Stimulated activated CD8-positive, alpha-beta memory T cell treated with anti-CD3 and anti-CD28 coated beads, Interleukin-15, amount 100 ng/mL, for 48 hours (primary cell): ENCODE results near the gene NFIA.

Source experiments
- DNase-seq, 2 donors: peaks; one replicate each; pipeline ENCODE4 v3.0.0-alpha.2; 2020; ENCODE audit warnings: low read depth in 2 of 2

The NFIA gene

GRCh38 chr1:61332196-61332753, 249.9 kb downstream of the NFIA start:
- DNase-seq: no peak

GRCh38 chr1:61332796-61333195, 250.4 kb downstream of the NFIA start:
- no peak for DNase-seq

DNA sequence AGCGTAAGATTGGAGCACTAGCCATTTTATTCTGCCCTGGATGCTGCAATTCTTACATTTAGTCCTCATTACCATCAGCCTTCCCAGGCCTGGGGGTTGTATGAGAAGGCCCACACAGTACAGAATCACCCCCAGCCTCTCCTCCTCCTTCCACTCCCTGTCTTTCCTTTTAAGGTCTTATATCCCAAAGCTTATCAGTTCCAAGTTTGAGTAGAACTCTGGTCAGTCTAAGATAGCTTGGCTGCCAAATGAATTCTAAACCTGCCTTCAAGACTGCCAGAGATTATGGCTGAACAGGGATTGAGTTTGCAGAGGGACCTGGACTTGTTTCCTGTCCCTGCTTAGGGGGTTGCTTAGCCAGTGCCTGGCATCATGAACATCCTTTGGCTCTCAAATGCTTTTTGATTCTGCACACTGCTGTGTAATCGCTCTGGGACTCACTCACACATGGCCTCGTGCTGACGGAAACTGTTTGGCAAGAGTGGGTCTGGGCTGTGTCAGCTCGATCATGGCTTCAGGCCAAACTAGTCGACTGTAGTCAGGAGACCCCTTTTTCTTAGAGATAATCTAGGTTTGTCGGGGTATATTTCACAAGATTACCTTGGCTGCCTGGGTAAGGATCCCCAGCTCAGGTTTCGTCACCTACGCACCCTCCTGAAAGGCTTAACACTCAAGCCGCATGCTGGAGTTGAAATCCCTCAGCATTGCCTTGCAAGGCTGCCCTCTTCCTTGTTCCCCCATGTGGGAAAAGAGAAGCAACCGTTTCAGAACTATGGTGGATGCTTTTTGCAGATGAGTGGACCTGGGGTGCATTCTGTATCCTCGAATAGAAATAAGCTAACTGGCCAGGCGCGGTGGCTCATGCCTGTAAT, 252.6 kb downstream of the NFIA start:
- DNase-seq: no peak

DNA sequence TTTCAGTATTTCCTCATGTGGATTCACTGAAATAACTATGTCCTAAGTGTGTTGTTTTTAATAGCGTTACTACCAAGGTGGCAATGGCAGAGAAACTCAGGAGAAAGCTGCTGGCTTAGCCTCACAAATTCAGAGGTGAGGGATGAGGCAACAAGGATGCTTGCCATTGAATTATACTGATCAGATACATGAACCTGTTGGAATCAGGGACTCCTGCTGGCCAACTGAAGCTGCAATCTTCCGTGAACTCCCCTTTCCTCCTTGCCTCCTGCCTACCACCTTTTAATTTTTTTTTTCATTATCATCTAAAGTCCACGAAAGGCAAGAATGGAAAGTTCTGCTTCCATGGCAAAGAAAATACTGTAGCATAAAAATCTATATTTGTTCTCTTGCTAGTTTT, 254.7 kb downstream of the NFIA start:
- no peak for DNase-seq

- no peak for DNase-seq
These were observed 255.1 kb downstream of the NFIA start for GRCh38 chr1:61337441-61337951.

- no peak for DNase-seq
These were observed 255.9 kb downstream of the NFIA start for GRCh38 chr1:61337981-61338848.

DNA sequence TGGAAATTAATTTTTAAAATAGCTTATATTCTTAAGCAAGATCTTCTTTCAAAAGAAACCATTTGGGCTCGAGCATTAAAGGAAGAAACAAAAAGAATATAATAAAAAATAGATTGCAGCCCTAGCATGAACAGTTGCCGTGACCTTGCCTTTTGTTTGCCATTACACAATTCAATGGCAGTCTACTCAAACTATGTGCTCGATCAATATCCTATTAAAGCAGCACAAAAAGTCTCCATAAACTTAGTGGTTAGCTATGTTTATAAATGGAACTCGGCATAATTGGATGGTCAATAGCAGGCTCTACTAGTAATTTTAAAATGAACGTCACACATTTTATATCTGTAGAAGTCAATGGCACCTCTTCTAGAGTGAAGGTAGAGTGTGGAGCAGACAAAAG, 256.5 kb downstream of the NFIA start:
- DNase-seq: no peak

DNA sequence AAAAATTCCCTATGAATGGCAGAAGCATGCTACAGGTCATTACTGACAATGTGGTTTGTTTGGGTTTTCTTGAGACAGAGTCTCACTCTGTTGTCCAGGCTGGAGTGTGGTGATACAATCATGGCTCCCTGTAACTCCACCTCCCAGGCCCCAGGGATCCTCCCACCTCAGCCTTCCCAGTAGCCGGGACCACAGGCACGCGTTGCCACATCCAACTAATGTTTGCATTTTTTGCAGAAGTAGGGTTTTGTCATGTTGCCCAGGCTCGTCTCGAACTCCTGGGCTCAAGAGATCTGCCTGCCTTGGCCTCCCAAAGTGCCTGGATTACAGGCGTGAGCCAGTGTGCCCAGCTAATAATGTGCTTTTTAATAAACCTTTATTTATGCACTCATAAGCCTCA, 259.1 kb downstream of the NFIA start:
- no peak for DNase-seq

GRCh38 chr1:61343734-61344420, 261.5 kb downstream of the NFIA start:
- DNase-seq: no peak

DNA sequence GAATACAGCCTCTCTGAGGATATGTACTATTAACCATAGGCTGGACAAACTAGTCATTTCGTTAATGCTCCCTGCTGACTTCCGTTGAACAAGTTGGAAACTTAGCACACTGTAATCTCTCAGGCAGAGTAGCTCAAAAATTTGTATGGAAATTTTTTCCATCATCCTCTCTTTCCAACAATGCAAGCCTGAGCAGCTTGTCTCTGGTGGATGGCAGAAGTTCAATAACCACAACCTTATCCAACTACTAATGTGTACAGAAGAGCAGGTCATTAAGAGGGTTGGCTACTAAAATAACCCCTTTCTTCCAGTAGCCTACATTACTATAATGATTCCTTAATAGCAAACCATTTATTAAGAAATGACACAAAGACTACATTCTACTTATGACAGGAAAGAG, 262.3 kb downstream of the NFIA start:
- no peak for DNase-seq

- DNase-seq: no peak
These were observed 265.8 kb downstream of the NFIA start for GRCh38 chr1:61348025-61348665.

DNA sequence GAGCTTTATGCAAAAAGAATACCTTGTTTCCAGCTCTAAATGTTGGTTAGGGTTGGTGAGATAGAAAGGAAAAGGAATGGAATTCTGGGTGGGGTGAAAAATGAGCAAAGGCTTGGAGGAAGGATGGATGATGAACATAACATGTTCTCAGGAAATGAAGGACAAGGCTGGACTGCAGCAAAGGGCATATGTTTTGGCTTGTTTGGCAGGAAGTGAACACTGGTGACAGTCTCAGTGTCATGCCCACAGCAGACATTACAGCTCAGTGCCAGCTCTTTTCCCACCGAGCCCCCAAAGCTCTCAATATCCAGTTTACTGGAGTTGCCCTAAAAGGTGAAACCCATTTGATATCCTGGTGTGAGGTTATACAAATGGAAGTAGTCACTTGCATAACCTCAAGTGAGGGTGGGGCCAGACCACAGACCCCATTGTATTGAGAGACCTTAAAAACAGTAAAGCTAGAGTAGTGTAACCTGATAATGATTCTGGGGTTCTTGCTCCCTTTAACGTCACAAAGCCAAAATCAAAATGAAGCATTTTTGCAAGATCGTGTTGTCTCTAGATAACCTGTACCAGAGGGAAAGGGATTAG, 270.6 kb downstream of the NFIA start:
- no peak for DNase-seq

DNA sequence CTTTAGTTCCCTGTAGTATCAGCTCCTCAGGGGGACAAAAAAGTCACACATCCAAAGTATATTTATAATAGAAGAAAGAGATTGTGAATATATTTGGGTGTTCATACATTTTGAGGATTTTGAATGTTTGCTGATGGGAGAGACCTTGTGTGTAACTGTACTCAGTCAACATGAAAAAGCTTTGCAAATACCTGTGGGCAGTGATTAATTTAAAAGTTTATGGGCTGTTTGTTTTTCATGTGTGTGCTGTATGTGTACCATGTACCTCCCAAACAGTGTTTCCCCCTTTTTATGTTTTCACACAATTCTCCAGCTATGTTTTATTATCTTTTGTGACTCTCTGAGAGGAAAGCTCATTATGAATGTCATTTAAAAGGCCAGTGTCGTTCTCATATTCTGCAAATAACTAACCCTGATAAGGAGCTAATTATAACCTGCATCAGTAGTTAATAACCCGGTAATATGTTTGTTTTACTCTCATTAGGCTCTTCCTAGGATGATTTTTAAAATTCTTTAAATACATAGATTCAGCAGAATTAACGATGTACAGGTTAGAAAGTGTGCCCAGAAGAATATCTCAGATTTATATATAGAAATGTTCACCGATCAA, 271.5 kb downstream of the NFIA start:
- no peak for DNase-seq

DNA sequence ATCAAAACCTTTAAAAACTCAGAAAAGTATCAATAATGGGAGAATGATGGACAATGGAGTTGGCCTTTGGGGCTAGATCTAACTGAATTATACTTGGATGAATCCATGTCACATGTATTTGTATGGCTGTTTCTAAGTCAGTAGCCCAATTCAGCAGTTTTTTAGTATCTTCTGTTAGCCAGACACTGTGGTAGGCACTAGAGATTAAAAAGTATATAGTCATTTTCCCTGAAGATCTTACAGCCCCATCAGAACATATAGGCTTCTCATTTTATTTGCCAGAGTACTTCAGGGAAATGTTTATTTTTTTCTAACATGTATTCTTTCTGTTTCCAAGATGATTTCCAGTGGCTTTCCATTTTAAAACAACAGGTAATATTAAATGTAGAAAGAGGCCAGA, 273.7 kb downstream of the NFIA start:
- DNase-seq: no peak

DNA sequence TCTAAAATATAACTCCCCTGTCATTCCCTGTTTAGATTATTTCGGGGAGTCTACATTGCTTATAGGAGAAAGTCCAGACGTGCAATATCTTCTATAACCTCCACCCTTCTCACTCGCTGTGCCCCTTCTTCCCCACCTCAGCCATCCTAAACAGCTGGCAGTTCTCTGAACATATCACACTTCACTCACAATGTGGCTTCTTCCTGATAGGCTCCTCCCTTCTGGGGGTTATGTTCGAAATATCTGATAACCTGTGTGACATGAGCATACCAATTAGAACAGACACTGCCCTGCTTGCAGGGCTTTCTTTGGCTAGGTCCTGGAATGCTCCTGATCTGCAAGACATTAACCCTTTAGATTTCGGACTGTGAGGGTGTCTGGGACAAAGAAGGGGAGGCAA, 274.6 kb downstream of the NFIA start:
- no peak for DNase-seq

- no peak for DNase-seq
These were observed 275.2 kb downstream of the NFIA start for GRCh38 chr1:61357539-61357938.

DNA sequence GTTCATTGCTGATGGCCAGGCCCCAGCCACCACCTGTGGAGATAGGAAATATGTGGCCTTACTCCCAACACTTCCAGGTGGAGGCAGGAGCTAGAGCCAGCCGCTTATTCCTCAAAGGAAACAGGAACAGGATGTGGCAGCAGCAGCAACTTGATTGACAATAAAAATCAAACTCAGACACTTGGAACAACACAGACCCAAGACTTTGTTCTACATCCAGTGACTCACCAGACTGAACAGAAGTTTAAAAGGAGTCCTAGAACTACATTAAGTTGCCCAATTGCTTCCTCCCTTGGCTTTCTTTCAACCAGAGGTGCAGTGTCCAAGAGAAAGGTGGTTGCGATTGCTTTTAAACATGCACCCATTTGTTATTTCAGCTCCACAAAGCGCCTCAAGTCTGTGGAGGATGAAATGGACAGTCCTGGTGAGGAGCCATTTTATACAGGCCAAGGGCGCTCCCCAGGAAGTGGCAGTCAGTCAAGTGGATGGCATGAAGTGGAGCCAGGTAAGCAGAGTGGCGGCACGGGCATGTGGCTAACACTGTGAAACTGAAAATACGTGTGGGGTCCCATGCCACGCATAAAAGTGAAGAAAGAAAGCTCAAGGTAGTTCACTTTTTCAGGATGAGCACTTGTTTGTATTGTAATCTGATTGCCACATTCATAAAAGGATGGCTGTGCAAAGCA, 276.6 kb downstream of the NFIA start:
- DNase-seq: no peak

- DNase-seq: no peak
These were observed 279.6 kb downstream of the NFIA start for GRCh38 chr1:61361931-61362330.

DNA sequence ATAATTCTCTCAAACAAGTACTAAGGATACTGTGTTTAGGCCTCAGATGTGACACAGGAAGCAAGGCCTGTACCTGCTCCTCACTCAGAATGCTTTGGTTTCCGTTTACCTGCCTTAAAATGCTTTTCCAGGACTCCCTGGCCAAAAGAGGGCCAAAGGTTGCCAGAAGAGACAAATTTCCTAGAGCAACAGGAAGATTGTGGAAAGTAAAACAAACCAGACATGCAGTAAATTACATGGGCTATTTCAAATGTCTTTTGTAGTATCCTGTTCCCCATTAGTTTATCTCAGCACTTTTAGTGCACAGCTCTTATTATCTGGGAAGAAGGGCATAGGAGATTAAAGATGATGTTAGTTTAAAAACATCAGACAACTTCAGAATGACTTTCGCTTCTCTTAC, 280.0 kb downstream of the NFIA start:
- DNase-seq: no peak

- no peak for DNase-seq
These were observed 286.0 kb downstream of the NFIA start for GRCh38 chr1:61368366-61368765.
